HepG2 (cell line): ENCODE measurements around the gene COL5A1.

Experiments
- CTCF ChIP-seq: sonication (generic); formaldehyde crosslinking; IDR thresholded peaks from 2 replicates; pipeline ENCODE4 v1.5.0; 2020; ENCODE audit warnings: mild to moderate bottlenecking, missing genetic modification reagents, moderate library complexity
- GABPA ChIP-seq, 2 experiments: IDR thresholded peaks; 2 replicates each; pipeline ENCODE4 v1.6.1; 2011 to 2016; ENCODE audit warnings: low read depth in 2 of 2, low read length in 1 of 2, missing biosample characterization in 1 of 2, missing genetic modification characterization in 1 of 2
- NBN ChIP-seq: fragments of 450-650 bp; conservative IDR thresholded peaks from 2 replicates; pipeline ENCODE4 v1.6.1; 2017
- NFATC3 ChIP-seq: sonication (generic); formaldehyde crosslinking; IDR thresholded peaks from 2 replicates; pipeline ENCODE4 v1.5.1; 2020; ENCODE audit warnings: mild to moderate bottlenecking, missing genetic modification reagents
- ZBTB21 ChIP-seq: sonication (generic); formaldehyde crosslinking; IDR thresholded peaks from 2 replicates; pipeline ENCODE4 v1.4.0; 2020; ENCODE audit warnings: missing genetic modification reagents
- ZNF251 ChIP-seq: sonication (generic); formaldehyde crosslinking; IDR thresholded peaks from 2 replicates; pipeline ENCODE4 v1.9.0; 2021; ENCODE audit warnings: mild to moderate bottlenecking, missing genetic modification reagents
- ZNF768 ChIP-seq: sonication (generic); formaldehyde crosslinking; IDR thresholded peaks from 2 replicates; pipeline ENCODE4 v1.4.0; 2020; ENCODE audit warnings: missing genetic modification reagents

- TF ChIP-seq NFATC3 (CRISPR knock-in tag) (no peak), ZNF768 (CRISPR knock-in tag) (no peak), NBN (no peak), CTCF (no peak), ZNF251 (CRISPR knock-in tag) (no peak), GABPA (IDR thresholded peaks at IDR 0.05; ENCODE audit: low read depth, low read length) (no peak), GABPA (CRISPR knock-in tag; IDR thresholded peaks at IDR 0.05; ENCODE audit: low read depth) (no peak), ZBTB21 (CRISPR knock-in tag) (no peak)
These were observed 125.0 kb downstream of the COL5A1 start for GRCh38 chr9:134766587-134766986.
